Measurements from ENCODE around the gene CEP85L. TPM values are rescaled to one million over a fixed set of nuclear protein-coding genes. Genes with fewer than 3 reads are reported as not detected.

The CEP85L gene
- total RNA-seq, 1 donor from 2014 or later = 16.8 TPM

DNA sequence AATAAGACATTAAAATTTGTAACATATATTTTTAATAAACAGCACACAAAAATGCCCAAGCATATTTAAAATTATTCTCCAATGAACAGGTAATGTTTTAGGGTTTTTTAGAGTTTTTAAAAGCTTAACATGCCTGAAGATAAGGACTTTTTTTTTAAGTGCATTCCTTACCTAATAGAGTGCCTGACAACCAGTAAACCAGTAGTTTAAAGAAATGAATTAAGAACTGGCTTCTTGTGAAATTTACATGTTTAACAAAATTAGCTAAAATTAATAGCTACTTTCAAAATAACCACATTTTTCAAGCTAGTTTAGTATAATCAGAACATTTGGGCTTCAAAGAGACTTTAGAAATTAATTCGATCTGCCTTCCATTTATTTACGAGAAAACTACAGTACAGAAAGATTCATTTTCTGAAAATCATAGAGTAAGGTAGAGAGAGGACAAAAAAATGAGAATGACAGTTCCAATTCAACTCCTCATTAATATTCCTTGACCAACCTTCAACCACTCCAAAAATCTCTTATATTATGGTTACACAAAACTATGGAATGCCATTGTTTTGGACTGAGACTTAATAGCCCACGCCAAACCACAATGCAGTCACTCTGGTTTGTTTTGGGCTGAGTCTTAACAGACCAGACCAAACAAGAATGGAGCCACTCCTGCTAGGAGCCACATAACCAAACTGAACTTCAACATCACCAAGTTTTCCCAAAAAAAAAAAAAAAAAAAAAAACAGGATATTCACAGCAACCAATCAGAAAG lies 109.0 kb downstream of the CEP85L start:
- no peak overlapping the region for H3K27ac Mint-ChIP-seq (ENCODE audit: unreplicated experiment)
- peaks cover 2% of the 10 kb centered on the region for H3K9me3 Mint-ChIP-seq
- no peak for DNase-seq (ENCODE audit: low read depth, low spot score)
- no peaks in the 10 kb centered on the region for H3K4me1 Mint-ChIP-seq
- H3K36me3 Mint-ChIP-seq (ENCODE audit: low read depth) = peaks cover 2% of the 10 kb centered on the region
- TF ChIP-seq, protein P1, sequence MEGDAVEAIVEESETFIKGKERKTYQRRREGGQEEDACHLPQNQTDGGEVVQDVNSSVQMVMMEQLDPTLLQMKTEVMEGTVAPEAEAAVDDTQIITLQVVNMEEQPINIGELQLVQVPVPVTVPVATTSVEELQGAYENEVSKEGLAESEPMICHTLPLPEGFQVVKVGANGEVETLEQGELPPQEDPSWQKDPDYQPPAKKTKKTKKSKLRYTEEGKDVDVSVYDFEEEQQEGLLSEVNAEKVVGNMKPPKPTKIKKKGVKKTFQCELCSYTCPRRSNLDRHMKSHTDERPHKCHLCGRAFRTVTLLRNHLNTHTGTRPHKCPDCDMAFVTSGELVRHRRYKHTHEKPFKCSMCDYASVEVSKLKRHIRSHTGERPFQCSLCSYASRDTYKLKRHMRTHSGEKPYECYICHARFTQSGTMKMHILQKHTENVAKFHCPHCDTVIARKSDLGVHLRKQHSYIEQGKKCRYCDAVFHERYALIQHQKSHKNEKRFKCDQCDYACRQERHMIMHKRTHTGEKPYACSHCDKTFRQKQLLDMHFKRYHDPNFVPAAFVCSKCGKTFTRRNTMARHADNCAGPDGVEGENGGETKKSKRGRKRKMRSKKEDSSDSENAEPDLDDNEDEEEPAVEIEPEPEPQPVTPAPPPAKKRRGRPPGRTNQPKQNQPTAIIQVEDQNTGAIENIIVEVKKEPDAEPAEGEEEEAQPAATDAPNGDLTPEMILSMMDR (conservative IDR thresholded peaks at IDR 0.05) = no peak
- H3K27me3 Mint-ChIP-seq (ENCODE audit: low read depth) = no peaks in the 10 kb centered on the region
- H3K4me3 Mint-ChIP-seq = no peak overlapping the region

GRCh38 chr6:118537574-118537973 lies 113.8 kb downstream of the CEP85L start:
- Mint-ChIP-seq H3K27ac (ENCODE audit: unreplicated experiment) (no peak overlapping the region), H3K4me3 (no peak overlapping the region), H3K4me1 (no peaks in the 10 kb centered on the region), H3K36me3 (ENCODE audit: low read depth) (no peaks in the 10 kb centered on the region), H3K27me3 (ENCODE audit: low read depth) (no peaks in the 10 kb centered on the region), H3K9me3 (no peaks in the 10 kb centered on the region)
- TF ChIP-seq, protein P1 (conservative IDR thresholded peaks at IDR 0.05) = no peak
- no peak for DNase-seq (ENCODE audit: low read depth, low spot score)

DNA sequence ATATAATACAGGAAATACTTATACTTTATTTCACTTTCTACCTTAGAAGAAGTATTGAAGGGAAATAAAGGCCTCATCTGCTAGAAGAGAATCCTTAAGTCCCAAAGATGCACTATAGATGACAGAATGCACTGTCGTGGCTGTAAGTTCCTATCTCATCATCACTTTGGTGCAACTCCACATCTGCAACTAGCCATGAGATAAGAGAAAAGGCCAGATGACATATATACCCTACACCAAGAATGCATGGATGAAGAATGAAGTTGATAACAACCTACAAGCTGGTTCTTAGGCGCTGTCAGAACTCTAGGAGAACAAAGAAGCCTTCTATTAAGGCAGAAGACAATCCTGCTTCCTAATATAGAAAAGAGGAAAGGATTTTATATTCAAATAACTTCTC lies 114.9 kb downstream of the CEP85L start:
- DNase-seq (ENCODE audit: low read depth, low spot score) = no peak
- H3K4me3 Mint-ChIP-seq = no peak overlapping the region

DNA sequence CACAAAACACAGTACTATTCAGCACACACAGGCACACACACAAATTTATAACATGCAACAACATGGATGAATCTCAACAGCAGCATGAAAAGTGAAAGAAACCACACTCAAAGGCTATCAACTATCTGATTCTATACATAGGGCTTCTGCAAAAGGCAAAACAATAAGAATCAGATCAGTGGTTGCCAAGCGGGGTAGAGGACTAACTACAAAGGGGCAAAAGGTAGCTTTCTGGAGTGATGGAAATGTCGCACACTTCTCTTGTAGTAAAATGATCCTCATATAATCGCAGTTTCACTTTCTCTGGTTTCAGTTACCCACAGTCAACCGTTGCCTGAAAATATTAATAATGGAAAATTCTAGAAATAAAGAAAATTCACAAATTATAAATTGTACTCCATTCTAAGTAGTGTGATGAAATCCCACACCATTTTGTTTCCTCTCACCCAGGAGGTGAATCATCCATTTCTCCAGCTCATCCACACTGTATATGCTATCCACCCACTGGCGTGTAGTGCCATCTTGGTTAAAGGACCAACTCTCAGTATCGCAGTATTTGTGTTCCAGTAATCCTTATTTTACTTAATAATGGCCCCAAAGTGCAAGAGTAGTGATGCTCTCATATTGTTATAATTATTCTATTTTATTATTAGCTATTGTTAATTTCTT lies 116.1 kb downstream of the CEP85L start:
- Mint-ChIP-seq H3K9me3 (peaks cover 4% of the 10 kb centered on the region), H3K27ac (ENCODE audit: unreplicated experiment) (no peak overlapping the region), H3K4me3 (no peak overlapping the region), H3K4me1 (no peaks in the 10 kb centered on the region), H3K27me3 (ENCODE audit: low read depth) (no peaks in the 10 kb centered on the region), H3K36me3 (ENCODE audit: low read depth) (peaks cover 10% of the 10 kb centered on the region)
- TF ChIP-seq, protein P1 (conservative IDR thresholded peaks at IDR 0.05) = no peak
- DNase-seq (ENCODE audit: low read depth, low spot score) = no peak

More for the DNA sequence above, 114.9 kb downstream of the CEP85L start:
- H3K27me3 Mint-ChIP-seq (ENCODE audit: low read depth) = no peaks in the 10 kb centered on the region
- TF ChIP-seq, protein P1 (conservative IDR thresholded peaks at IDR 0.05) = no peak
- peaks cover 4% of the 10 kb centered on the region for H3K9me3 Mint-ChIP-seq
- H3K27ac Mint-ChIP-seq (ENCODE audit: unreplicated experiment) = no peak overlapping the region
- H3K4me1 Mint-ChIP-seq = no peaks in the 10 kb centered on the region
- H3K36me3 Mint-ChIP-seq (ENCODE audit: low read depth) = peaks cover 6% of the 10 kb centered on the region

DNA sequence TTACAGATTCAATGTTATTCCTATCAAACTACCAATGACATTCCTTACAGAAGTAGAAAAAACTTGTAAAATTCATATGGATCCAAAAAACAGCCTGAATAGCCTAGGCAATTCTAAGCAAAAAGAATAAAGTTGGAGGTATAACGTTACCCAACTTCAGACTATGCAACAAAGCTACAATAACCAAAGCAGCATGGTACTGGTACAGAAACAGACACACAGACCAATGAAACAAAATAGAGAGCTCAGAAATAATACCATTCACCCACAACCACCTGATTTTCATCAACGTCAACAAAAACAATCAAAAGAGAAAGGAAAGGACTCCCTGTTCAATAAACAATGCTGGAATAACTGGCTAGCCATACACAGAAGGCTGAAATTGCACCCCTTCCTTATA lies 120.4 kb downstream of the CEP85L start:
- no peak overlapping the region for H3K4me3 Mint-ChIP-seq
- no peak overlapping the region for H3K27ac Mint-ChIP-seq (ENCODE audit: unreplicated experiment)
- no peaks in the 10 kb centered on the region for H3K27me3 Mint-ChIP-seq (ENCODE audit: low read depth)
- TF ChIP-seq, protein P1 (conservative IDR thresholded peaks at IDR 0.05) = no peak
- H3K4me1 Mint-ChIP-seq = peaks cover 5% of the 10 kb centered on the region
- no peak for DNase-seq (ENCODE audit: low read depth, low spot score)
- H3K36me3 Mint-ChIP-seq (ENCODE audit: low read depth) = peaks cover 10% of the 10 kb centered on the region
- H3K9me3 Mint-ChIP-seq = peaks cover 4% of the 10 kb centered on the region
